SK-N-SH (cell line): Measurements from ENCODE around the gene CENPT. TPM values are rescaled to one million over a fixed set of nuclear protein-coding genes. Genes with fewer than 3 reads are reported as not detected.

ENCODE experiments used
- CTCF ChIA-PET: fragments of 300-600, 350-600 bp; formaldehyde crosslinking; extraction: SDS; loops from one replicate; lab custom pipeline; 2021; lab: Yijun Ruan, JAX
- POLR2A ChIA-PET: fragments of 350-600 bp; sonication (Branson Sonifier 250); formaldehyde crosslinking; extraction: SDS; loops from one replicate; lab custom pipeline; 2020; ENCODE audit warnings: antibody characterized with exemption, inconsistent platforms; lab: Yijun Ruan, JAX
- DNase-seq: peaks from one replicate; pipeline ENCODE4 v3.0.0; 2012
- H2AFZ ChIP-seq: fragments of 200-600 bp; sonication (generic); 2 replicates; pipeline ENCODE4 v1.8.1; 2016; ENCODE audit warnings: antibody characterized with exemption, mild to moderate bottlenecking, low read depth
- H3F3A ChIP-seq: fragments of 200-600 bp; sonication (generic); replicated peaks from 2 replicates; pipeline ENCODE3; 2016; ENCODE audit warnings: antibody characterized with exemption, mild to moderate bottlenecking; ENCODE audit not compliant: insufficient read depth
- H3K27ac ChIP-seq, 2 experiments: fragments of 200-500 bp in 1 of 2; fragments of 200-600 bp in 1 of 2; sonication (Bioruptor generic) in 1 of 2; sonication (generic), shearing (Covaris generic) in 1 of 2; 2 replicates each; pipeline versions ENCODE4 v1.5.1 to v1.6.1; 2014 to 2016; ENCODE audit warnings: low read depth in 2 of 2, inconsistent platforms in 1 of 2, low read length in 1 of 2, mild to moderate bottlenecking in 1 of 2, mixed read lengths in 1 of 2
- H3K27me3 ChIP-seq: fragments of 200-600 bp; sonication (generic), shearing (Covaris generic); 2 replicates; pipeline ENCODE4 v1.6.1; 2016; ENCODE audit warnings: mixed run types; ENCODE audit not compliant: insufficient read depth
- H3K36me3 ChIP-seq, 2 experiments: fragments of 200-500 bp in 1 of 2; fragments of 200-600 bp in 1 of 2; sonication (Bioruptor generic) in 1 of 2; sonication (generic) in 1 of 2; replicated peaks in 1 of 2; 2 replicates each; pipeline versions ENCODE3 to v1.5.1; 2014 to 2016; ENCODE audit warnings: low read length in 1 of 2, mild to moderate bottlenecking in 1 of 2; ENCODE audit not compliant: insufficient read depth in 2 of 2, control insufficient read depth in 1 of 2
- H3K4me1 ChIP-seq, 2 experiments: fragments of 200-500 bp in 1 of 2; fragments of 200-600 bp in 1 of 2; sonication (Bioruptor generic) in 1 of 2; sonication (generic), shearing (Covaris generic) in 1 of 2; 2 replicates each; pipeline versions ENCODE4 v1.5.1 to v1.6.1; 2014 to 2016; ENCODE audit warnings: low read depth in 1 of 2, low read length in 1 of 2, mixed run types in 1 of 2; ENCODE audit not compliant: insufficient read depth in 2 of 2, control insufficient read depth in 1 of 2
- H3K4me2 ChIP-seq: fragments of 200-600 bp; sonication (generic), shearing (Covaris generic); 2 replicates; pipeline ENCODE4 v1.6.1; 2017; ENCODE audit warnings: mixed run types
- H3K4me3 ChIP-seq, 2 experiments: fragments of 200-500 bp in 1 of 2; fragments of 200-600 bp in 1 of 2; sonication (Bioruptor generic) in 1 of 2; sonication (generic), shearing (Covaris generic) in 1 of 2; 2 replicates each; pipeline versions ENCODE4 v1.5.1 to v1.8.1; 2014 to 2016; ENCODE audit warnings: low read depth in 2 of 2, inconsistent platforms in 1 of 2, low read length in 1 of 2, mild to moderate bottlenecking in 1 of 2, mixed read lengths in 1 of 2, moderate library complexity in 1 of 2
- H3K79me2 ChIP-seq: fragments of 200-600 bp; sonication (generic); 2 replicates; pipeline ENCODE4 v1.8.1; 2017; ENCODE audit warnings: mild to moderate bottlenecking; ENCODE audit not compliant: insufficient read depth
- H3K9ac ChIP-seq: fragments of 200-600 bp; sonication (generic); 2 replicates; pipeline ENCODE4 v1.6.1; 2017; ENCODE audit warnings: mixed run types
- H3K9me2 ChIP-seq: fragments of 200-600 bp; sonication (generic); 2 replicates; pipeline ENCODE4 v1.6.1; 2017; ENCODE audit warnings: mixed run types
- H3K9me3 ChIP-seq: fragments of 200-600 bp; sonication (generic); 2 replicates; pipeline ENCODE4 v1.6.1; 2017; ENCODE audit warnings: mixed run types, mild to moderate bottlenecking, moderate library complexity
- H4K20me1 ChIP-seq: fragments of 200-600 bp; sonication (generic); 2 replicates; pipeline ENCODE4 v1.6.1; 2017; ENCODE audit warnings: mild to moderate bottlenecking, mixed run types; ENCODE audit not compliant: insufficient read depth
- CTCF ChIP-seq: fragments of 200-600 bp; sonication (generic); IDR thresholded peaks from 2 replicates; pipeline ENCODE4 v1.6.1; 2017; ENCODE audit warnings: antibody characterized with exemption, mild to moderate bottlenecking, moderate library complexity
- EP300 ChIP-seq, 2 experiments: IDR thresholded peaks; 2 replicates each; pipeline versions ENCODE4 v1.4.0 to v1.6.1; 2012; ENCODE audit warnings: borderline replicate concordance in 1 of 2, low read depth in 1 of 2, low read length in 1 of 2
- EZH2phosphoT487 ChIP-seq: fragments of 200-600 bp; sonication (generic); IDR thresholded peaks from 2 replicates; pipeline ENCODE4 v1.6.1; 2017; ENCODE audit warnings: low read depth, mixed run types, mild to moderate bottlenecking, antibody characterized with exemption, moderate library complexity, borderline replicate concordance
- FOSL2 ChIP-seq: IDR thresholded peaks from 2 replicates; pipeline ENCODE4 v1.4.0; 2012; ENCODE audit warnings: low read depth, mild to moderate bottlenecking, moderate library complexity, borderline replicate concordance
- GABPA ChIP-seq: IDR thresholded peaks from 2 replicates; pipeline ENCODE4 v1.4.0; 2012; ENCODE audit warnings: low read depth, mild to moderate bottlenecking
- MEF2A ChIP-seq: IDR thresholded peaks from 2 replicates; pipeline ENCODE4 v1.4.0; 2012; ENCODE audit warnings: low read depth, borderline replicate concordance
- NFIC ChIP-seq: IDR thresholded peaks from 2 replicates; pipeline ENCODE4 v1.4.0; 2012; ENCODE audit warnings: borderline replicate concordance
- NRF1 ChIP-seq: IDR thresholded peaks from 2 replicates; pipeline ENCODE4 v1.6.1; 2012; ENCODE audit warnings: low read depth, mild to moderate bottlenecking, low read length
- RAD21 ChIP-seq: IDR thresholded peaks from 2 replicates; pipeline ENCODE4 v1.6.1; 2012; ENCODE audit warnings: mild to moderate bottlenecking, low read length
- REST ChIP-seq: IDR thresholded peaks from 2 replicates; pipeline ENCODE4 v1.6.1; 2012; ENCODE audit warnings: mild to moderate bottlenecking, low read depth, low read length, moderate library complexity
- SMC3 ChIP-seq: IDR thresholded peaks from 2 replicates; pipeline ENCODE4 v1.6.1; 2012; ENCODE audit warnings: low read depth, low read length, improper control_type of control experiment
- USF1 ChIP-seq: IDR thresholded peaks from 2 replicates; pipeline ENCODE4 v1.4.0; 2012; ENCODE audit warnings: low read depth, borderline replicate concordance
- USF2 ChIP-seq: fragments of 150-350 bp; IDR thresholded peaks from 2 replicates; pipeline ENCODE4 v1.6.1; 2017; ENCODE audit warnings: antibody characterized with exemption, low read length, low read depth, borderline replicate concordance
- WGBS: methylation state at CpG from one replicate; pipeline ENCODE4 v1.1.6; 2017; ENCODE audit warnings: low lambda C conversion rate; 5-methylcytosine and 5-hydroxymethylcytosine counted together
- polyA plus RNA-seq, 3 experiments: library from polyadenylated mRNA; depleted of rRNA; stranded (reverse); fragments of >200 nt; gene quantifications; 2 replicates each; pipeline ENCODE4 v1.2.3, GENCODE V29; 2012

The CENPT gene
- polyA plus RNA-seq, 1 of the 3 experiments (the other 2 are of a cell fraction): 48.6 TPM

GRCh38 chr16:67883872-67884261 lies 36.4 kb upstream of the CENPT start:
- TF ChIP-seq NRF1 (no peak), SMC3 (peak; percentile 76), RAD21 (peak; percentile 71), CTCF (peak; percentile 91), MEF2A (no peak), EP300 (IDR thresholded peaks at IDR 0.05; ENCODE audit: borderline replicate concordance in 1 of 2, low read depth in 1 of 2, low read length in 1 of 2) (no peak)
- H3K9me3 ChIP-seq: no peaks in the 10 kb centered on the region
- H2AFZ ChIP-seq: no peak overlapping the region
- ChIA-PET CTCF (interaction anchor here (0.6 to 22.4 kb wide), 40 partner anchors 8 to 363 kb away, joined by 3 to 564 read pairs (median 5); partner anchors contain the start of genes CTRL, DDX28, DUS2 and EDC4), POLR2A (interaction anchor here (1.7 to 3.5 kb wide), 4 partner anchors 11 to 51 kb away, joined by 5 to 12 read pairs (median 6); partner anchors contain the start of gene EDC4)
- no peaks in the 10 kb centered on the region for H3K79me2 ChIP-seq
- no peak overlapping the region; the same call in 1 of the 2 replicates for H3K4me2 ChIP-seq
- 17% methylated on average over 6 of the region's 11 CpGs for WGBS
- H3K9ac ChIP-seq: no peak overlapping the region
- peaks cover 7 to 13% of the 10 kb centered on the region in 2 experiments; a peak in 2 of 4 replicates for H3K4me1 ChIP-seq
- H3K27ac ChIP-seq: no peak overlapping the region
- peaks cover 9 to 60% of the 10 kb centered on the region in 2 experiments for H3K36me3 ChIP-seq
- H3K4me3 ChIP-seq: no peak overlapping the region
- H3F3A ChIP-seq: peaks cover 14% of the 10 kb centered on the region
- no peaks in the 10 kb centered on the region for H3K9me2 ChIP-seq
- no peaks in the 10 kb centered on the region for H3K27me3 ChIP-seq
- peak; percentile 90 for DNase-seq
- H4K20me1 ChIP-seq: peaks cover 12% of the 10 kb centered on the region

GRCh38 chr16:67883146-67883871 lies 35.8 kb upstream of the CENPT start:
- H3F3A ChIP-seq: peaks cover 14% of the 10 kb centered on the region
- no peak overlapping the region for H2AFZ ChIP-seq
- H3K9ac ChIP-seq: no peak overlapping the region
- no peak overlapping the region for H3K4me2 ChIP-seq
- H3K9me2 ChIP-seq: no peaks in the 10 kb centered on the region
- no peaks in the 10 kb centered on the region for H3K79me2 ChIP-seq
- 57% methylated on average over 6 of the region's 6 CpGs for WGBS
- ChIA-PET POLR2A (interaction anchor here (1.0 to 3.5 kb wide), 6 partner anchors 10 to 52 kb away, joined by 3 to 12 read pairs (median 6); partner anchors contain the start of gene EDC4), CTCF (interaction anchor here (0.6 to 22.4 kb wide), 37 partner anchors 9 to 363 kb away, joined by 3 to 564 read pairs (median 5); partner anchors contain the start of genes CTRL, DDX28, DUS2 and EDC4)
- H3K9me3 ChIP-seq: no peaks in the 10 kb centered on the region
- peaks cover 12 to 66% of the 10 kb centered on the region in 2 experiments for H3K36me3 ChIP-seq
- H3K27ac ChIP-seq: no peak overlapping the region
- peaks cover 12% of the 10 kb centered on the region for H4K20me1 ChIP-seq
- no peaks in the 10 kb centered on the region for H3K27me3 ChIP-seq
- peaks cover 7 to 13% of the 10 kb centered on the region in 2 experiments; a peak in 2 of 4 replicates for H3K4me1 ChIP-seq
- DNase-seq: no peak
- H3K4me3 ChIP-seq: no peak overlapping the region
- TF ChIP-seq GABPA (no peak), USF2 (no peak), FOSL2 (no peak), REST (no peak), SMC3 (no peak), MEF2A (no peak), NFIC (no peak), EZH2phosphoT487 (no peak), USF1 (no peak), RAD21 (no peak), CTCF (no peak), EP300 (IDR thresholded peaks at IDR 0.05; ENCODE audit: borderline replicate concordance in 1 of 2, low read depth in 1 of 2, low read length in 1 of 2) (no peak)
